Measurements from ENCODE around the gene SUN3. TPM values are rescaled to one million over a fixed set of nuclear protein-coding genes. Genes with fewer than 3 reads are reported as not detected.

SUN3 gene
- total RNA-seq, 4 donors from 2014 or later, result not detected

GRCh38 chr7:47965456-47965855 is 63.5 kb downstream of the SUN3 start:
- peaks cover 0 to 82% (median 30%) of the 10 kb centered on the region in 3 donors for H3K36me3 ChIP-seq
- H3K4me1 ChIP-seq, result peaks cover 0 to 16% (median 0%) of the 10 kb centered on the region in 4 donors
- H3K27ac ChIP-seq, result no peak overlapping the region
- H3K4me3 ChIP-seq, result no peak overlapping the region
- H3K9me3 ChIP-seq, result no peaks in the 10 kb centered on the region
- no peak for DNase-seq (ENCODE audit: low spot score in 2 of 2)
- WGBS, 2 donors, result 85 to 86% methylated on average over 4 to 5 of the region's 5 CpGs
- TF ChIP-seq POLR2A (IDR thresholded peaks at IDR 0.05) (no peak), EP300 (IDR thresholded peaks at IDR 0.05) (no peak)
- TF ChIP-seq, protein P1, sequence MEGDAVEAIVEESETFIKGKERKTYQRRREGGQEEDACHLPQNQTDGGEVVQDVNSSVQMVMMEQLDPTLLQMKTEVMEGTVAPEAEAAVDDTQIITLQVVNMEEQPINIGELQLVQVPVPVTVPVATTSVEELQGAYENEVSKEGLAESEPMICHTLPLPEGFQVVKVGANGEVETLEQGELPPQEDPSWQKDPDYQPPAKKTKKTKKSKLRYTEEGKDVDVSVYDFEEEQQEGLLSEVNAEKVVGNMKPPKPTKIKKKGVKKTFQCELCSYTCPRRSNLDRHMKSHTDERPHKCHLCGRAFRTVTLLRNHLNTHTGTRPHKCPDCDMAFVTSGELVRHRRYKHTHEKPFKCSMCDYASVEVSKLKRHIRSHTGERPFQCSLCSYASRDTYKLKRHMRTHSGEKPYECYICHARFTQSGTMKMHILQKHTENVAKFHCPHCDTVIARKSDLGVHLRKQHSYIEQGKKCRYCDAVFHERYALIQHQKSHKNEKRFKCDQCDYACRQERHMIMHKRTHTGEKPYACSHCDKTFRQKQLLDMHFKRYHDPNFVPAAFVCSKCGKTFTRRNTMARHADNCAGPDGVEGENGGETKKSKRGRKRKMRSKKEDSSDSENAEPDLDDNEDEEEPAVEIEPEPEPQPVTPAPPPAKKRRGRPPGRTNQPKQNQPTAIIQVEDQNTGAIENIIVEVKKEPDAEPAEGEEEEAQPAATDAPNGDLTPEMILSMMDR (IDR thresholded peaks at IDR 0.05), result no peak
- H3K27me3 ChIP-seq, result no peaks in the 10 kb centered on the region

DNA sequence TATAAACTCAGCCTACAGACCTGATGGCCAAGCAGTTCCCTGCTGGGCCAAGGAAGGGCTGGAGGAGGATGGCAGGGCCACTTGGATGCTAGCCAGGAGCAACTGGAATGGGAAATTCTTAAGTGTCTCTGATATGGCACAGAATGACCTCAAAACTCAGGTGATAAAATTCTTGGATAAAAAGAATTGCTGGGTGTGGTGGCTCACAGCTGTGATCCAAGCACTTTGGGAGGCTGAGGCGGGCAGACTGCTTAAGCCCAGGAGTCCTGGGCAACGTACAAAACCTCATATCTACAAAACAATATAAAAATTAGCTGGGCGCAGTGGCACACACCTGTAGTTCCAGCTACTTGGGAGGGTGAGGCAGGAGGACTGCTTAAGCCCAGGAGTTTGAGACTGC is 66.6 kb downstream of the SUN3 start:
- Histone ChIP-seq H3K4me3 (no peak overlapping the region), H3K27me3 (no peaks in the 10 kb centered on the region), H3K27ac (no peak overlapping the region), H3K9me3 (no peaks in the 10 kb centered on the region), H3K36me3 (peaks cover 0 to 70% (median 24%) of the 10 kb centered on the region in 3 donors), H3K4me1 (no peaks in the 10 kb centered on the region)
- no peak for DNase-seq (ENCODE audit: low spot score in 2 of 2)
- 94 to 97% methylated on average over 3 of the region's 3 CpGs for WGBS, 2 donors
- TF ChIP-seq, protein P1 (IDR thresholded peaks at IDR 0.05), result no peak
- no peak for TF ChIP-seq POLR2A (IDR thresholded peaks at IDR 0.05)

DNA sequence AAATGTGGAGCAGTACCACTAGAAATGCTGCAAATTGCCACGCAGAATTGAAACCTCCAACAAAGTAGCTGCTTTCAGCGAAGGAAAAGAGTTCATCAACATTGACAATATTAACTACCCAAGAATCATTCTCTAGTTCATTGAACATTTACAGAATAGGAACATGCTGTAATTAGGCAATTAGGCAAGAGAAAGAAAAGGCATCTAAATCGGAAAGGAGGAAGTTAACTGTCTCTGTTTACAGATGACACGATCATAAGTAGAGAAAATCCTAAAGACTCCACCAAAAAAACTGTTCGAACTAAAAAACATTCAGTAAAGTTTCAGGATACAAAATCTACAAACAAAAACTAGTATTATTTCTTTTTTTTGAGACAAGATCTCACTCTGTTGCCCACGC is 71.8 kb downstream of the SUN3 start:
- no peak for DNase-seq (ENCODE audit: low spot score in 2 of 2)
- no peak overlapping the region for H3K4me3 ChIP-seq
- no peaks in the 10 kb centered on the region for H3K27me3 ChIP-seq
- no peak overlapping the region for H3K27ac ChIP-seq
- no peak for TF ChIP-seq POLR2A (IDR thresholded peaks at IDR 0.05)
- TF ChIP-seq, protein P1 (IDR thresholded peaks at IDR 0.05), result no peak
- TF ChIP-seq EP300 (IDR thresholded peaks at IDR 0.05), result no peak
- no peaks in the 10 kb centered on the region for H3K4me1 ChIP-seq
- H3K36me3 ChIP-seq, result peaks cover 0 to 57% (median 6%) of the 10 kb centered on the region in 3 donors
- 67 to 74% methylated on average over 6 of the region's 6 CpGs for WGBS, 2 donors
- no peaks in the 10 kb centered on the region for H3K9me3 ChIP-seq

GRCh38 chr7:47956220-47956619 is 72.7 kb downstream of the SUN3 start:
- no peak for DNase-seq (ENCODE audit: low spot score in 2 of 2)
- TF ChIP-seq EP300 (IDR thresholded peaks at IDR 0.05), result no peak
- TF ChIP-seq, protein P1 (IDR thresholded peaks at IDR 0.05), result no peak
- no peak for TF ChIP-seq POLR2A (IDR thresholded peaks at IDR 0.05)
- Histone ChIP-seq H3K4me3 (no peak overlapping the region), H3K27ac (no peak overlapping the region), H3K9me3 (no peaks in the 10 kb centered on the region), H3K36me3 (peaks cover 0 to 47% (median 6%) of the 10 kb centered on the region in 3 donors), H3K27me3 (no peaks in the 10 kb centered on the region), H3K4me1 (peaks cover 0 to 3% (median 0%) of the 10 kb centered on the region in 4 donors)
- WGBS, 2 donors, result 88 to 90% methylated on average over 6 of the region's 6 CpGs

GRCh38 chr7:47954231-47954911 is 74.5 kb downstream of the SUN3 start:
- TF ChIP-seq EP300 (IDR thresholded peaks at IDR 0.05), result no peak
- TF ChIP-seq, protein P1 (IDR thresholded peaks at IDR 0.05), result no peak
- TF ChIP-seq POLR2A (IDR thresholded peaks at IDR 0.05), result no peak
- Histone ChIP-seq H3K9me3 (no peaks in the 10 kb centered on the region), H3K4me1 (peaks cover 0 to 5% (median 0%) of the 10 kb centered on the region in 4 donors), H3K4me3 (no peak overlapping the region), H3K36me3 (peaks cover 0 to 42% (median 6%) of the 10 kb centered on the region in 3 donors), H3K27me3 (no peaks in the 10 kb centered on the region), H3K27ac (no peak overlapping the region)
- DNase-seq (ENCODE audit: low spot score in 2 of 2), result no peak
- 78 to 91% methylated on average over 4 of the region's 4 CpGs for WGBS, 2 donors

All from tibial nerve (tissue), 4 donors.